ENCODE results near the gene CLCNKA. TPM values are rescaled to one million over a fixed set of nuclear protein-coding genes. Genes with fewer than 3 reads are reported as not detected.

The CLCNKA gene
- total RNA-seq, 1 donor from 2014 or later = 2.2 TPM

DNA sequence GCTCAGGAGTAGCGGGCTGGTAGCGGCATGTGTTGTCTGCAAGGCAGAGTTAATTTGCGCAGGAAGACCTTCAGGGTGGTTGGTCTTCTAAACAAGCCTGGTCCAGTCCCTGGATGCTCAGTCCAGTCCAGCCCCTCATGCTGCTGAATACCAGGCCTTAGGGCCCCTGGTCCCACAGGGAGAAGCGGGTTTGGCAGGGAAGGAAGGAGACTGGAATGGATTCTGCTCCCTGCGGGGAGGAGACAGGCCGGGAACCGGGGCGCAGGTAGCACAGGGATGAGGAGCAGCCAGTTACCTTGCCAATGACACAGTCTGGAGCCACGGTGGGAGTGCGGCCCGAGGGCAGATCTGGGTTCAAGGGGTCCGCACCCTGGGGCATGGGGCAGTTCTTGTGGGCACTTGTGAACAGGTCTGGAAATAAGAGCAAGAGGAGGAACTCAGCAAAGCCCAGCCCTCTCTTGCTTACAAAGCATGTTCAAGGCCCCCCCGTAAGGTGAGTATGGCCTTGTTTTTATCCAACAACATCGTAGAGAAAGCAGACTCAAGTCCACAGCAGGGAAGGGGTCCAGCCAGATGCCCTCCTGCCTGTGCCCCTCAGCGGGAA, 41.5 kb downstream of the CLCNKA start:
- DNase-seq (ENCODE audit: low spot score) = no peak

GRCh38 chr1:16063921-16064320, 42.1 kb downstream of the CLCNKA start:
- no peak for DNase-seq (ENCODE audit: low spot score)

GRCh38 chr1:16064536-16065268, 42.9 kb downstream of the CLCNKA start:
- DNase-seq (ENCODE audit: low spot score) = no peak

GRCh38 chr1:16065269-16065576, 43.4 kb downstream of the CLCNKA start:
- DNase-seq (ENCODE audit: low spot score) = no peak

- DNase-seq (ENCODE audit: low spot score) = no peak
Measured at GRCh38 chr1:16066245-16066644, 44.4 kb downstream of the CLCNKA start.

GRCh38 chr1:16067127-16067768, 45.4 kb downstream of the CLCNKA start:
- no peak for DNase-seq (ENCODE audit: low spot score)

DNA sequence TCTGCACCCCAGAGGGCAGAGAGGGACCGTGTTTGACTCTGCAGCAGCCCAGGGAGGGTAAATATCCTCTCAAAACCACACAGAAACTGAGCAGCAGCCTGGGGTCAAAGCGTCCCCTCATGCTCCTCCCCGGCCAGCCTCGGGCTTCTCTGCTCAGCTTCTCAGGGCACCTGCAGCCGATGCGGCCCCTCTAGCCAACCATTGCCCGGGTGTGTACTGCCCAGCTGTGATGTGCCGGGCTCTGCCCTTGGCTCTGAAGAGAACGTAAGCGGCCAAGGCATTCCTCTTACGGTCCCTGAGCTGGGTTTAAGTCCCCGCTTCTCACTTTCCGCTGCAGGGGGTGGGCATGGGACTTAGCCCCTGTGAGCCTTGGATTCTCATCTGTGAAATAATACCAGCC, 46.1 kb downstream of the CLCNKA start:
- DNase-seq (ENCODE audit: low spot score) = no peak

GRCh38 chr1:16068356-16069270, 46.8 kb downstream of the CLCNKA start:
- DNase-seq (ENCODE audit: low spot score) = no peak

- no peak for DNase-seq (ENCODE audit: low spot score)
Measured at GRCh38 chr1:16070640-16071355, 49.0 kb downstream of the CLCNKA start.

DNA sequence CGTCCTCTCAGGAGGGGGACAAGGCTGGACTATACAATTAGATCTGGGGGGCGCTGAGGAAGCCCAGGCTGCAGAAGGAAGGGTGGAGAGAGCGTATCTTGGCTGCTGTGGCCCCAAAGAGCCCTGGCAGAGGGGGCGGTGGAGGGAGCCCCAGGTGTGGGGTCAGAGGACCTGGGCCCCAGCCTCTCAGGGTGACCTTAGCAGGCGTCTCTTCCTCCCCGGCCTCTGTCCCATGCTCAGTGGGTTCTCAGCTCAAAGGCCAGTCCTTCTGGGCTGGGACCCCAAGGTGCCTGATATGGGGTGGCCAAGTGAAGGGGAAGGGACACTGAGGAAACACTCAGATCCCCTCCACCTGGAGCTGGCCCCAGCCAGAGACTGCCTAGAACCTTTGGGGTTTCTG, 49.8 kb downstream of the CLCNKA start:
- no peak for DNase-seq (ENCODE audit: low spot score)

- no peak for DNase-seq (ENCODE audit: low spot score)
Measured at GRCh38 chr1:16072095-16072494, 50.3 kb downstream of the CLCNKA start.

DNA sequence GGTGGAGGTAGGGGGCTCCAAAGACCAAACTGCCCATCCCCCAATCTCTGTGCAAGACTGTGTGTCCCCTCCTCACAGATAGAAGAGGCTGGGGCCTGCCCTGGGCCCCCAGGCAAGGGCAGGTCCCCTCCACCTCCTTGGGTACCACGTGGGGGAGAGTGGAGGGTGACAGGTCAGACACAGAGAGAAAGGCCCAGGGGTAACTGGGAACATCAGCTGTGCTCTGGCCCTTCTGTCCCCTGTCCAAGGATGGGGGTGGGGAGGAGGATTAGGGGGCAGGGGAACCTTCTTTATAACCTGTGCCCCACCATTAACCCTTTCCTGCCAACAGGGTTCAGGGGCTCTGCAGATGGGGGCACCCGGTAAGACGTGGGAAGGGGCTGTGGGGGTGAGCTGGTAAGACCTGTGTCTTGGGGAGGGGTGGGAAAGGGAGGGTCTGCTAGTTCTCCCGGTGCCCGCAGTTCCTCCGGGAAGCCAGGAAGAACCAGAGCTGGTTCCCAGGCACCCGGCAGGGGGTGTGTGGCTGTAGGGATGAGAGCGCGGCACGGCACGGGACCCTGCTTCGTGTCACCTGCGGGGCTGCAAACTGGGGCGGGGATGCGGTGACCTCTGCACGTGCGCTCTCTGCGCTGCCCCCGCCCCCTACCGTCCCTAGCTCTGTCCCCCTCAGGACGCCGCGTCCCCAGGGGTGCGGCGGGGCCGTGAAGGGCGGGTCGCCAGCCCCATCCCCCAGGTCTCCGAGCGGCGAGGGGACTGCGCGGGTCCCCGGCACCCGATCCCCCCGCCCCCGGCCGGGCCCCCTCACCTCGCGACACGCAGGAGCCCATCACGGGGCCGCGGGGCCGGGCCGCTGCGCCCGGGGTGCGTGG, 51.0 kb downstream of the CLCNKA start:
- no peak for DNase-seq (ENCODE audit: low spot score)

- DNase-seq (ENCODE audit: low spot score) = no peak
Measured at GRCh38 chr1:16073490-16074119, 51.8 kb downstream of the CLCNKA start, which contains the start of gene FAM131C. Gene FAM131C (minus strand): TSS chr1:16073651. CDS start chr1:16073442, 209 bp downstream.

- no peak for DNase-seq (ENCODE audit: low spot score)
Measured at GRCh38 chr1:16074217-16074616, 52.4 kb downstream of the CLCNKA start.

DNA sequence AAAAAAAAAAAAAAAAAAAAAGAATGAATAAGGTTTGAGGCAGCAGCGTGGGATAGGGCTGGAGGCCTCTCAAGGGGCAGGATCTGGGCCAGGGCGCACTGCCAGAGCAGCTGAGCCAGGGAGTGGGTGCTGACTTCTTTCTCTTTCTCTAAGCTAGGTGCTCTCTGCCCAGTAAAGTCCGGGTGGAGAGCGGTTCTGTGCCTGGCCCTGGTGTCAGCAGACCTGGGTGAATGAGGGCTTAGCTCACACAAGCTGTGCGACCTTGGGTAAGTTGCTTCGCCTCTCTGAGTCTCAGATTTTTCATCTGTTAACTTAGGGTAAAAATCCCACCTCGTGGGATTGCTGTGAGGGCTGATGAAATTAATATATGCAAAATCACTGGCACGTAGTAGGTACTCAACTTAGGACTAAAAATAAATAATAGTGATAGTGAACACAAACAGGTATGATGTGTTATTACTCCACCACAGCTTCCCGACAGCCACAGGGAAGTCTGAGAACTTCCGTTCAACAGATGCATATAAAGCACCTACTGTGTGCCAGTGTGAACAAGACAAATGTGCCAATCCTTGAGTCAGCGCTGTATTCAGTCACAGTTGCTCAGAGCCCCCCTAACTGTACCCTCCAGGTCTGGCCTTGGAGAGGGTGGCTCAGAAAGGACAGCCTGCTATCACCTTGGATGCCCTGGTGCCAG, 53.6 kb downstream of the CLCNKA start:
- no peak for DNase-seq (ENCODE audit: low spot score)

- DNase-seq (ENCODE audit: low spot score) = no peak
Measured at GRCh38 chr1:16076031-16076864, 54.4 kb downstream of the CLCNKA start.

GRCh38 chr1:16076865-16077238, 55.0 kb downstream of the CLCNKA start:
- peak; percentile 77 for DNase-seq (ENCODE audit: low spot score)

Measured in ureter (tissue), 1 donor.